LNCAP (cell line): Measurements from ENCODE around the gene DLGAP4.

Experiments
- TF ChIP-seq, protein P1 (sequence below): fragments of 450-650 bp; IDR thresholded peaks from 2 replicates; pipeline ENCODE4 v1.5.1; 2017; ENCODE audit warnings: mild to moderate bottlenecking

Gene DLGAP4

DNA sequence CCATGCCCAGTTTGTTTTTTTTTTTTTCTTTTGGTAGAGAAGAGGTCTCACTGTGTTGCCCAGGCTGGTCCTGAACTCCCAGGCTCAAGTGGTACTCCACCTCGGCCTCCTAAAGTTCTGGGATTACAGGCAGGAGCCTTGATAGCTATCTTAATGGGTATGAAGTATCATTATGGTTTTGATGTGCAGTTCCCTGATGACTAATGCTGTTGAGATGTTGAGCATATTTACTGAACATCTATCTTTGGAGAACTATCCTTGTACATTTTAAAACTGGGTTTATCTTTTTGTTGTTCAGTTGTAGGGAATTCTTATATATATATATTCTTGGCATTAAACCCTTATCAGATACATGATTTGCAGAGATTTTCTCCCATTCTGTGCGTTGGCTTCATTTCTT is 213.8 kb downstream of the DLGAP4 start:
- TF ChIP-seq, protein P1, sequence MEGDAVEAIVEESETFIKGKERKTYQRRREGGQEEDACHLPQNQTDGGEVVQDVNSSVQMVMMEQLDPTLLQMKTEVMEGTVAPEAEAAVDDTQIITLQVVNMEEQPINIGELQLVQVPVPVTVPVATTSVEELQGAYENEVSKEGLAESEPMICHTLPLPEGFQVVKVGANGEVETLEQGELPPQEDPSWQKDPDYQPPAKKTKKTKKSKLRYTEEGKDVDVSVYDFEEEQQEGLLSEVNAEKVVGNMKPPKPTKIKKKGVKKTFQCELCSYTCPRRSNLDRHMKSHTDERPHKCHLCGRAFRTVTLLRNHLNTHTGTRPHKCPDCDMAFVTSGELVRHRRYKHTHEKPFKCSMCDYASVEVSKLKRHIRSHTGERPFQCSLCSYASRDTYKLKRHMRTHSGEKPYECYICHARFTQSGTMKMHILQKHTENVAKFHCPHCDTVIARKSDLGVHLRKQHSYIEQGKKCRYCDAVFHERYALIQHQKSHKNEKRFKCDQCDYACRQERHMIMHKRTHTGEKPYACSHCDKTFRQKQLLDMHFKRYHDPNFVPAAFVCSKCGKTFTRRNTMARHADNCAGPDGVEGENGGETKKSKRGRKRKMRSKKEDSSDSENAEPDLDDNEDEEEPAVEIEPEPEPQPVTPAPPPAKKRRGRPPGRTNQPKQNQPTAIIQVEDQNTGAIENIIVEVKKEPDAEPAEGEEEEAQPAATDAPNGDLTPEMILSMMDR: no peak

DNA sequence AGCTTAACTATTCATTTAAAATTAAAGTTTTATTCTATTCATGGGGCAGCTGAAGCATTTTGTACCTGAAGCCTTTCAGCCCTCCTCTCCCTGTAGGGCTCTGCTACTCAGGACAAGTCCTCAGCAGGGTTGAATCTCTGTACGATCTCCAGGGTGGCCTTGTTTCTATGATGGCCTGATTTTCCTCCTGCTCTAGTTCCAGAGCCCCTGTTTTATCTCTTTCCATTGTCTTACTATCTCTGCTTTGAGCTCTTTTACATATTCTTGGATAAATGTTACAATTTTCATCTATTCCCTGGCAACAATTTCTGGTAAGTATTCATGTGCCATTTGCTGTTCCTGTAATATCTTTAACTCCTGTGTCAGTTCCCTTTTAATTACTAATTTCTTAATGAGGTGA is 215.4 kb downstream of the DLGAP4 start:
- TF ChIP-seq, protein P1: no peak

DNA sequence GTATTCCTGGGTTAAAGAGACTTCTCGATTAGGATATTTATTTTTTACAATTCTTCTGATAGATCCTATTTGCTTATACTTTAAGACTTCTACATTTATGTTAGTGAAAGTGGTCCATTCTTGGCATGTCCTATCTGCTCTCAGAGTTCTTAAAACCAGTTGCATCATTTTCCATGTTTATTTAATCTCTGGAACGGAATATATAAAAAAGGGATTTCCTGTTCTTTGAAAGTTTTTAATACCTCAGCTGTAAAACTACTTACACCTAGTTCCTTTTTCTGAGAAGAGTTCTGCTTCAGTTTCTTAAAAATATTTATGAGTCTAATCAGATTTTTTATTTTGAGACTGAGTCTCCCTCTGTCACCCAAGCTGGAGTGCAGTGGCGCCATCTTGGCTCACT is 217.2 kb downstream of the DLGAP4 start:
- TF ChIP-seq, protein P1: no peak

DNA sequence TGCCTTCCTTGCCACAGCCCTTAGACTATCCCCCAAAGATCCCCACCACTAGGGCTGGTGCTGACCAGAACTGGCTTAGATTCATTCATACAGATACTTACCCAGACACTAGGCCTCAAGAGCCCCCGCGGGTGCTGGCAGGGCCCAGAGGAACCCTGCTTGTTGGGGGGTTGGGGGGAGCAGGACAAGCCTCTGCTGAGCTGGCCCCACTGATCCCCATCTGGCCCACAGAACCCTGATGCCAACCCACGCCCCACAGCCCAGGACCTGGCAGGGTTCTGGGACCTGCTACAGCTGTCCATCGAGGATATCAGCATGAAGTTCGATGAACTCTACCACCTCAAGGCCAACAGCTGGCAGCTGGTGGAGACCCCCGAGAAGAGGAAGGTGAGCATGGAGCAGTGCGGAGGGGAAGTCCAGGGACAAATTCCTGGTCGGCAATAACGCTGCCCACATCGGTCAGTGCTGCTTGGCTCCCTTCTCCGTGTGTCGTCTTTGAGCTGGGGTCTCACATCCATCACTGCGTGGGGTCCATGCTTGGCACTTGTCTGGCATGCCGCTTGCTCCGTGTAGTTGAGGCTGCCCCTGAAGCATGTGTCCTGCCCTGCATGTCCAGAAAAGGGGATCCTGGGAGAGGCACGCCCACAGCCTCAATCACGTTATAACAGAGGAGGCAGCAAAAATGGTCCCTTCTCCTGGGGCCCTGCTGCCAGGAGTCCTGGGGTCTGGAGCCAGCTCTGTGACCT is 219.7 kb downstream of the DLGAP4 start:
- TF ChIP-seq, protein P1: no peak

DNA sequence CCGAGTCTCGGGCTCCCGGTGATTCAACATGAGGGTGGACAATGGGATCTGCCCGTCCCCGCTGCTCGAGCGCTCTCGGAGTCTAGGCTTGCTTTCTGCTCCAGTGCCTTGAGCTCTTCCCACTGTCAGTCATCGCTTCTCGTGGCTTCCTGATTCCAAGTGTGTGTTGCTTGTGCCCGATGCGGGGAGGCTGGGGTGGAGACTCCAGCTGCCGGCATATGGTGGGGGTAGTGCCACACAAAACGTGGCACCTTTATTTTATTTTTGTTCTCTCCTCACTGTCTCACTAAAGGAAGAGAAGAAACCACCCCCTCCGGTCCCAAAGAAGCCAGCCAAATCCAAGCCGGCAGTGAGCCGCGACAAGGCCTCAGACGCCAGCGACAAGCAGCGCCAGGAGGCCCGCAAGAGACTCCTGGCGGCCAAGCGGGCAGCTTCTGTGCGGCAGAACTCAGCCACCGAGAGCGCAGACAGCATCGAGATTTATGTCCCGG is 220.4 kb downstream of the DLGAP4 start:
- TF ChIP-seq, protein P1: no peak

DNA sequence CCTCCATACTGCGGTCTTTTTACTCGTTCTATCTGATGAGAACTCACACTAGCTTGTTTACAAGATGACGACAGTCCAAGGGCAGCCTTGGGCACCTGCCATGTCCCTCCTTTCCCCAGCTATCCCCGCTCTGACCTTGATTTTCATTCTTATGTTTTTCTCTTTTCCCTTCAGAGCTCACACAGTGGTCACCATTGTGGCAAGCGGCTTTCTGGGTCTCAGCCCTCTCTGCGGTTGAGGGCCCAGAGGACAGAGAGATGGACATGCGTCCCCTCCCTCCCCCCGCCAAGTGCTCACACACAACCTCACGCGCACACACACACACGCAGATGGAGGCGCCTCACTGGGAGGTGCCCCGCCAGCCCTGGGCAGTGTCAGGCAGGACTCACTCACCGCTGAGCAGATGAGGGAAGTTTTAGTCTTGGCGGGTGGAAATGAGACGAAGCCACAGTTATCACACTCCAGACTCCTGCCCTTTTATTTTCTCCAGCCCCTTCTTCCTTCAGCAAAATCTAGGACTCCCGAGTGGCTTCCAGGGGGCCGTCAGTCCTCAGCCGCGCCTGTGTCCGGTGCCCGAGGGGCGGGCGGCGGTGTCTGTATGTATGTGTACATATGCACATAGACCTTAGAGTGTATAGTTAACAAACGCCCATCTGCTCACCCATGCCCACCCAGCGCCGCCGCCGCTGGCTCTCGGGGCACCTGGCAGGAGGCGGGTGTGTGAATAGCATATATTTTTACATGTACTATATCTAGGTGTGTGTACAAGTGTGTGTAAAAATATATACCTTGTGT is 221.4 kb downstream of the DLGAP4 start:
- TF ChIP-seq, protein P1: no peak

DNA sequence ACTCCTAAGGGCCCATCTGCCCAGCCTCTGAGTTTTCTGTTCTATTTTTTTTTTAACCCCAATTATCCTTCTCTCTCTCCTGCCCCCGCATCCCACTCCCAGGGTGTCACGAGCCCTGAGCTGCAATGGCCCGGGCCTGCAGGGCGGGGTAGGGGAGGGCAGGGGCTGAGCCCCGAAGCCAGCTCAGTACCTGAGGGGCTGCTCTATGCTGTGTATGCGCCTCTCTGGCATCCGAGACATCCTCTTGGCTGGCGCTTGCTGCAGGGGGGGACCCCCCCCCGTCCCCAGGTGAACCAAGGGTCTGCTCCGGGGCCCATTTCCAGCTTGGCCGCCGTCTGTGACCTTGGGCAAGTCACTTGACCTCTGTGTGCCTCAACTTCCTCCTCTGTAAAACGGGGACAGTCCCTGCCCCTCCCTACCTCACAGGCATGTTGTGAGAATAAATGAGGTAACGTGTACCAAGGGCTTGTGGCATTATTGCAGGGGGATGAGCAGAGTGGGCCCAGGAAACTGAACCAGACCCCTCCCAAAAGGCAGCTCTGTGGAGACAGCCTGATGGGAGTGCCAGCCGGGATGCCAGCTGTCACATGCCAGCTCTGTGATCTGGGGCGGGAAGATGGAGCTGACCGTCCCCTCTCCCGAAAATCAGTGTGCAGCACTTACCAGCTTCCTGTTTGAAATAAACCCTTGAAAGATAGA is 222.2 kb downstream of the DLGAP4 start:
- TF ChIP-seq, protein P1: no peak
